Measurements from ENCODE around the gene JDP2.

GRCh38 chr14:75443203-75443969, 15.6 kb downstream of the JDP2 start:
- TF ChIP-seq ZFP41 (tag by site-specific recombination; IDR thresholded peaks at IDR 0.05; ENCODE audit: borderline replicate concordance) (no peak), ZNF148 (tag by site-specific recombination; IDR thresholded peaks at IDR 0.05; ENCODE audit: borderline replicate concordance) (no peak), ZNF335 (tag by site-specific recombination; conservative IDR thresholded peaks at IDR 0.05) (no peak), IKZF3 (tag by site-specific recombination; IDR thresholded peaks at IDR 0.05) (no peak), CTCF (tag by site-specific recombination; IDR thresholded peaks at IDR 0.05) (no peak), ZNF837 (tag by site-specific recombination; IDR thresholded peaks at IDR 0.05) (no peak)

Data from HEK293 (cell line).